Measurements from ENCODE around the gene DHX35.

GRCh38 chr20:38962044-38962927 lies at the start of gene DHX35:
- TF ChIP-seq CTCF (conservative IDR thresholded peaks at IDR 0.05; ENCODE audit: low read length) = peak; percentile 40
- no peak for TF ChIP-seq EZH2phosphoT487 (IDR thresholded peaks at IDR 0.05; ENCODE audit: borderline replicate concordance)

Measured in Loucy (cell line).